HG02870 (cell line): Measurements from ENCODE around the gene SCAP.

Experiments
- ATAC-seq: cut with Tn5 transposase; IDR thresholded peaks from one replicate; pipeline ENCODE4 v1.9.1; 2021; ENCODE audit warnings: mild to moderate bottlenecking, moderate library complexity; ENCODE audit not compliant: unreplicated experiment

Gene SCAP

DNA sequence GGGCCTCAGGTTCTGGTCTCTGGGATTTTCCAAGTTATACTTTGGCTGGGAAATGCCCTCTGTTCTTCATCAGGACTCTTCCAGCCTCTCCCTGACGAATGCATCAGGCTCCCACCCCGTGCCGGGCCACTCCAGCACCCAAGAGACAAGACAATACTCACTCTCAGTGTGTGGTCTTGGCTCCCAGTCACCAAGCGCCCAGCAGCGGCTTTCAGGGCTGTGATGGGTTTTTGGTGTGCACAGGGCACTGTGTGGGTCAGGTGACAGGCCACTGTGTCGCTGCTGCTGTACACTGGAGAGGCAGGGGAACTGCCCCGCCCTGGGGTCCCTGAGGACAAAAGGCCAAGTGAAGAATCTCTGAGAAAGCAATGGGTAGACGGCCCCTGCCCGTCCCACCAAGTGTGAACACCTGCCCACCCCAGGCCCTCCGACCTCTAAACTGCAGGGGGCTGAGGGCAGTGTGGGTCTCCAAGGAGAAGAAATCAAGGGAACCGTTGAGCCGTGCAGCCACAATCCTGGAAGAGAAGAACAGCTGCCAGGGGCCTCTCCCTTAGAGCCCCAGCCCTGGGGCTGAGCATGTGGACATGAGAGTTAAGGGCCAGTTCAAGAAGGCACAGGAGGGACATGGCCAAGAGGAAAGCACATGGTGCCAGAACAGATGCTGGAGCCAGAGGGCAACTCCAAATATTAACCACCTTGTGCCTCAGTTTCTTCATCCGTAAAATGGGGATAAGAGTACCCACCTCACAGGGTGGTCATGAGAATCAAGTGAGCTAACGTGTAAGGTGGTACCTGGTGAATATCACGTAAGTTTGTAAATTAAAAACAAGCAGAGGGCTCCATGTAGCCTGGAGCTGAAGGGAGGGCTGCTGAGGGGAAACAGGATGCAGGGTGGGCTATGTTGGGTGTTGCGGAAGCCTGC is 60.8 kb downstream of the SCAP start:
- ATAC-seq = no peak

DNA sequence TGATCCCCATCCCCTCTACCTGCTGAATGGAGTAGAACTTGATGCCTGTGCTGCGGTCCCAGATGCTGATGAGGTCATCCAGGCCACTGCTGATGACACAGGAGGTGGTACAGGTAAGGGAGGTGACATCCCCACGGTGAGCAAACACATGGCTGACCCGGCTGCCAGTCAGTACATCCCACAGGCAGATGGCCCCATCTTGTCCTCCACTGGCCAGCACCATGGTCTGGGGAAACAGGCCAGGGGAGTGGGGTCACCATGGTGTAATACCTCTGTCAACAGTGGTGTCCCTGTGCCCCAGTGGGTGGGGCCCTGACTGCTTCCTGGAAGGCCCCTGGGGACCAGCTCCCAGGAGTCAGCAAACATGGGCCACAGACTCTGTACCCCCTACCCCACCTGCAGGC is 61.6 kb downstream of the SCAP start:
- ATAC-seq = no peak

DNA sequence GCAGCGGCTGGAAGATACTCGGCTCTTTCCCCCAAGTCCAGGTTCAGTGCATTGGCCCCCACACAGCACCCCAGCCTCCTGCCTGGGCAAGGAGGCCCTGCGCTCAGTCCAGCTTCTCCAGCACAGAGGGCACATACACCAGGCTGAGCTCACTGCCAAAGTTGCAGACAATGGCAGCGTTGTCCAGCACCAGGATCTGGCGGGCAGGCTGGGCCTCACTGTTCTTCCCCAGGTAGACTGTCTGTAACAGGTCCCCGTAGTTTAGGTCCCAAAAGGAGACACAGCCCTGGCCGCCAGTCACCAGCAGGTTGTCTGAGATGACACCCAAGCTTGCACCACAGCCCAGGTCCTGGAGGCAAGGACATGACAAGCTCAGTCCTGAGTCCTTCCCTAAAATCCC is 62.0 kb downstream of the SCAP start:
- no peak for ATAC-seq

DNA sequence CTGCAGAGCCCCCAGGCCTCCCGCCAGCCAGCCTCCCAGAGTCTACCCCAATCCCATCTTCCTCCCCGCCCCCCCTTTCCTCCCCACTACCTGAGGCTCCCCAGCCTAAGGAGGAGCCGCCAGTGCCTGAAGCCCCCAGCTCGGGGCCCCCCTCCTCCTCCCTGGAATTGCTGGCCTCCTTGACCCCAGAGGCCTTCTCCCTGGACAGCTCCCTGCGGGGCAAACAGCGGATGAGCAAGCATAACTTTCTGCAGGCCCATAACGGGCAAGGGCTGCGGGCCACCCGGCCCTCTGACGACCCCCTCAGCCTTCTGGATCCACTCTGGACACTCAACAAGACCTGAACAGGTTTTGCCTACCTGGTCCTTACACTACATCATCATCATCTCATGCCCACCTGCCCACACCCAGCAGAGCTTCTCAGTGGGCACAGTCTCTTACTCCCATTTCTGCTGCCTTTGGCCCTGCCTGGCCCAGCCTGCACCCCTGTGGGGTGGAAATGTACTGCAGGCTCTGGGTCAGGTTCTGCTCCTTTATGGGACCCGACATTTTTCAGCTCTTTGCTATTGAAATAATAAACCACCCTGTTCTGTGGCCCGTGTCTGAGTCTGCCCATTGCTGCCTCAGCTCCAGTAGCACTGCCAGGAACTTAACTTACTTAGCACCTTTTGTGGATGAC is 62.8 kb downstream of the SCAP start:
- no peak for ATAC-seq

DNA sequence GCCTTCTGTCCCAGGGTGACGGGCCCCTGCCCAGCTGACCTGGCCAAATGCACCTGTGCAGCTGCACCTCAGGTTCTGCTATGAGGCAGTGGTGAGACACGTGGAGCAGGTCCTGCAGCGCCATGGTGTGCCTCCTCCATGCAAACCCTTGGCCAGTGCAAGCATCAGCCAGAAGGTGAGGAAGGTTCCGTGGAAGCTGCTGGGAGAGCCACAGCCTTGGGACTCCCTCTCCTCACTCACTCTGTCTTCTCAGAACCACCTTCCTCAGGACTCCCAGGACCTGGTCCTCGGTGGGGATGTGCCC is 63.3 kb downstream of the SCAP start:
- ATAC-seq = no peak

DNA sequence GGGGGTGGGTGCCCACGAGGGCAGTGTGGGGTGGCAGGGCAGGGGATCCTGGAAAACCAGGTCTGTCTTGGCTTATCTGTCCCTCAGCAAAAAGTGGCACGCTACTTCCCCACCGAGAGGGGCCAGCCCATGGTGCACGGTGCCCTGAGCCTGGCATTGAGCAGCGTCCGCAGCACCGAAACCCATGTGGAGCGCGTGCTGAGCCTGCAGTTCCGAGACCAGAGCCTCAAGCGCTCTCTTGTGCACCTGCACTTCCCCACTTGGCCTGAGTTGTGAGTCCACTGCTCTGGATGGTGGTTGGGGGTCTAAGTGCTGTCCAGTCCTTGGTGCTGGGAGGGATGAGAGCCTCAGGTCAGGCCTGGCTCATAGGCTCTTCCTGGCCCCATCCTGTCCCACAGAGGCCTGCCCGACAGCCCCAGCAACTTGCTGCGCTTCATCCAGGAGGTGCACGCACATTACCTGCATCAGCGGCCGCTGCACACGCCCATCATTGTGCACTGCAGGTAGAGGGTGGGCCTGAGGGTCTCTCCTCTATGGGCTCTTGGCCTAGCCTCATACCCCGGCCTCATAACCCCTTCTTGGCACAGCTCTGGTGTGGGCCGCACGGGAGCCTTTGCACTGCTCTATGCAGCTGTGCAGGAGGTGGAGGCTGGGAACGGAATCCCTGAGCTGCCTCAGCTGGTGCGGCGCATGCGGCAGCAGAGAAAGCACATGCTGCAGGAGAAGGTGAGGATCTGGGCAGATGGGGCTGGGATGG is 63.9 kb downstream of the SCAP start:
- ATAC-seq = no peak

DNA sequence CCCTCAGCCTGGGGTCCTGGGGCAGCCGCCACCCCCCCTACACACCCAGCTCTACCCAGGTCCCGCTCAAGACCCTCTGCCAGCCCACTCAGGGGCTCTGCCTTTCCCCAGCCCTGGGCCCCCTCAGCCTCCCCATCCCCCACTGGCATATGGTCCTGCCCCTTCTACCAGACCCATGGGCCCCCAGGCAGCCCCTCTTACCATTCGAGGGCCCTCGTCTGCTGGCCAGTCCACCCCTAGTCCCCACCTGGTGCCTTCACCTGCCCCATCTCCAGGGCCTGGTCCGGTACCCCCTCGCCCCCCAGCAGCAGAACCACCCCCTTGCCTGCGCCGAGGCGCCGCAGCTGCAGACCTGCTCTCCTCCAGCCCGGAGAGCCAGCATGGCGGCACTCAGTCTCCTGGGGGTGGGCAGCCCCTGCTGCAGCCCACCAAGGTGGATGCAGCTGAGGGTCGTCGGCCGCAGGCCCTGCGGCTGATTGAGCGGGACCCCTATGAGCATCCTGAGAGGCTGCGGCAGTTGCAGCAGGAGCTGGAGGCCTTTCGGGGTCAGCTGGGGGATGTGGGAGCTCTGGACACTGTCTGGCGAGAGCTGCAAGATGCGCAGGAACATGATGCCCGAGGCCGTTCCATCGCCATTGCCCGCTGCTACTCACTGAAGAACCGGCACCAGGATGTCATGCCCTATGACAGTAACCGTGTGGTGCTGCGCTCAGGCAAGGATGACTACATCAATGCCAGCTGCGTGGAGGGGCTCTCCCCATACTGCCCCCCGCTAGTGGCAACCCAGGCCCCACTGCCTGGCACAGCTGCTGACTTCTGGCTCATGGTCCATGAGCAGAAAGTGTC is 64.7 kb downstream of the SCAP start:
- ATAC-seq = no peak

DNA sequence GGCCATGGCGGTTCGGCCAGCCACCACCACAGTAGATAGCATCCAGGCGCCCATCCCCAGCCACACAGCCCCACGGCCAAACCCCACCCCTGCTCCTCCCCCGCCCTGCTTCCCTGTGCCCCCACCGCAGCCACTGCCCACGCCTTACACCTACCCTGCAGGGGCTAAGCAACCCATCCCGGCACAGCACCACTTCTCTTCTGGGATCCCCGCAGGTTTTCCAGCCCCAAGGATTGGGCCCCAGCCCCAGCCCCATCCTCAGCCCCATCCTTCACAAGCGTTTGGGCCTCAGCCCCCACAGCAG is 65.4 kb downstream of the SCAP start:
- no peak for ATAC-seq

DNA sequence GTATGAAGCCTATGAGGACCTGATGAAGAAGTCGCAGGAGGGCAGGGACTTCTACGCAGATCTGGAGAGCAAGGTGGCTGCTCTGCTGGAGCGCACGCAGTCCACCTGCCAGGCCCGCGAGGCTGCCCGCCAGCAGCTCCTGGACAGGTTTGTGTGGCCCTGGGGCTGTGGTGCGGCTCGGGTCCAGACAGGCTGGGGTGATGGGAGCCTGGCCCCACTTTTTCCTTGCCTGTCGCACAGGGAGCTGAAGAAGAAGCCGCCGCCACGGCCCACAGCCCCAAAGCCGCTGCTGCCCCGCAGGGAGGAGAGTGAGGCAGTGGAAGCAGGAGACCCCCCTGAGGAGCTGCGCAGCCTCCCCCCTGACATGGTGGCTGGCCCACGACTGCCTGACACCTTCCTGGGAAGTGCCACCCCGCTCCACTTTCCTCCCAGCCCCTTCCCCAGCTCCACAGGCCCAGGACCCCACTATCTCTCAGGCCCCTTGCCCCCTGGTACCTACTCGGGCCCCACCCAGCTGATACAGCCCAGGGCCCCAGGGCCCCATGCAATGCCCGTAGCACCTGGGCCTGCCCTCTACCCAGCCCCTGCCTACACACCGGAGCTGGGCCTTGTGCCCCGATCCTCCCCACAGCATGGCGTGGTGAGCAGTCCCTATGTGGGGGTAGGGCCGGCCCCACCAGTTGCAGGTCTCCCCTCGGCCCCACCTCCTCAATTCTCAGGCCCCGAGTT is 65.9 kb downstream of the SCAP start:
- no peak for ATAC-seq

DNA sequence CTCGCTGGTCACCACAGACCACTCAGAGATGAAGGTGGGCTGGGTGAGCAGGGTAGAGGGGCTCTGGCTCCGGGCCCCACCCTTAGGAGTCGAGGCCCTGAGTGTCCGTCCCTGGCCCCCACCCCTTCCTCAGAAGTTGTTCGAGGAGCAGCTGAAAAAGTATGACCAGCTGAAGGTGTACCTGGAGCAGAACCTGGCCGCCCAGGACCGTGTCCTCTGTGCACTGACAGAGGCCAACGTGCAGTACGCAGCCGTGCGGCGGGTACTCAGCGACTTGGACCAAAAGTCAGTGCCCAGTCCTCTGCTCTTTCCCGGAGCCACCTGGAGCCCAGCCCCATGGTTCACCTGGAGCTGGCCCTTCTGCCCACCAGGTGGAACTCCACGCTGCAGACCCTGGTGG is 66.5 kb downstream of the SCAP start:
- ATAC-seq = no peak

DNA sequence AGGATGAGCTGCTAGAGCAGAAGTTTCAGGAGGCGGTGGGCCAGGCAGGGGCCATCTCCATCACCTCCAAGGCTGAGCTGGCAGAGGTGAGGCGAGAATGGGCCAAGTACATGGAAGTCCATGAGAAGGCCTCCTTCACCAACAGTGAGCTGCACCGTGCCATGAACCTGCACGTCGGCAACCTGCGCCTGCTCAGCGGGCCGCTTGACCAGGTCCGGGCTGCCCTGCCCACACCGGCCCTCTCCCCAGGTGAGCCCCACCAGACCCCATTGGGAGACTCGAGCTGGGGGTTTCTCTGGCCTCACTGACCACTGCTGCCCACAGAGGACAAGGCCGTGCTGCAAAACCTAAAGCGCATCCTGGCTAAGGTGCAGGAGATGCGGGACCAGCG is 66.9 kb downstream of the SCAP start:
- ATAC-seq = no peak

DNA sequence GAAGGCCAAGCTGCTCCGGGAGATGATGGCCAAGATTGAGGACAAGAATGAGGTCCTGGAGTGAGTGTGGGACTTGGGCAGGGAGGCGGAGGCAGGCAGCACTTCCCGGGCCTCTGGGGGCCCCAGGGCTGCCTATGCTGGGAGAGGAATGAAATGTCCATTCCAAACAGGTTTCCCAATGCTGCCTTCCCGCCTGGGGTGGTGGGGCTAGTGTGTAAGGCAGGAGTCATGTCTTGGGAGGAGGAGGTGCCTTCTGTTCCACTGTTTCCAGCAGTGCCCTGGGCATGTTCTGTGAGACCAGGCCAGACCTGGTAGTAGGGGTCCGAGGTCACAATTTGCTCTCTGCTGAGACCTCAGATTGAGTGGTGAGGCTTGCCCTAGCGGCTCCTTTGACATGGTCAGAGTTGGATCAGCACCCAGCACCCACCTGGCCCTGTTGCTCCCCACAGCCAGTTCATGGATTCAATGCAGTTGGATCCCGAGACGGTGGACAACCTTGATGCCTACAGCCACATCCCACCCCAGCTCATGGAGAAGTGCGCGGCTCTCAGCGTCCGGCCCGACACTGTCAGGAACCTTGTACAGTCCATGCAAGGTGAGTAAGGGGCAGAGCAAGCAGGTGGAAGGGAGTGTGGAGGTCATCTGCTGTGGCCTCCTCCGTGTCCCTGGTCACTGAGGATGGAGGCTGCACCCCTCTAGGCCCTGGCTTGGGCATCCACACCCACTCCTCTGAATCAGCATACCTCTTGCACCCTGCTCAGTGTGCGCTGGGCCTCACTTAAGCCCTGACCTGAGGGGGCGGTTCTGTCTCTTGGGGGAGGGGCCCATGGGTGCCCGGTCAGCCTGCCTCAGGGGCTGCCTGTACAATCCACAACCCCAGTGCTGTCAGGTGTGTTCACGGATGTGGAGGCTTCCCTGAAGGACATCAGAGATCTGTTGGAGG is 67.6 kb downstream of the SCAP start:
- no peak for ATAC-seq

DNA sequence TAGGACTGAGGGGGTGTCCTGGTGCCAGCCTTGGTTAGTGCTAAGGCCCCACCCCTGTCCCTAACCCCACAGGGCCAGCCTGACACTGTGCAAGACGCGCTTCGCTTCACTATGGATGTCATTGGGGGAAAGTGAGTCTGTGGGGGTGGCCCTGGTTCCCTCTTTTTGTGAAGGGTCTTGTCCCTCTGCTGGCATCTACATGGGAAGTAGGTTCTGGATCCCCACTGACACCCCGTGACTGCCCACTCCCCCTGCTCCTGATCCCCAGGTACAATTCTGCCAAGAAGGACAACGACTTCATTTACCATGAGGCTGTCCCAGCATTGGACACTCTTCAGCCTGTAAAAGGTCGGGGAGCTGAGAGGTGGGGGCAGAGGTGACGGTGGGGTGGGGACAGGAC is 68.5 kb downstream of the SCAP start:
- no peak for ATAC-seq

DNA sequence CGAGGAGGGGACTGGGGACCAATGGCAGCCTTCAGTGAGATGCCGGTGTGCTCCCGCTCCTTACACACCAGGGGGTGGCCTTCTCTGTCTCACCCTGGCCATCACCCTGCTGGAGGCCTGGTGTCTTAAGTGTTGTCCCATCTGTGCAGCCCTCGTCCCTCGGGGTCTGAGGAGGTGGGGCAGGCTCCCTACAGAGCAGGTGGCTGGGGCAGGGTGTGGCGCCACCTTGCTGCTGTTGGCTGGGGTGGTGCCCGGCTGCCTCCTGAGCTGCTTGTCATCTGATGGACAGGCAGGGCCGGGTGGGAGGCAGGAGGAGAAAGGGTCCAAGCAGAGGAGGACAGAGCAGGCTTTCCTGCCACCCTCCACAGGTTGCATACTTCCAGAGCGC is 69.0 kb downstream of the SCAP start:
- no peak for ATAC-seq

DNA sequence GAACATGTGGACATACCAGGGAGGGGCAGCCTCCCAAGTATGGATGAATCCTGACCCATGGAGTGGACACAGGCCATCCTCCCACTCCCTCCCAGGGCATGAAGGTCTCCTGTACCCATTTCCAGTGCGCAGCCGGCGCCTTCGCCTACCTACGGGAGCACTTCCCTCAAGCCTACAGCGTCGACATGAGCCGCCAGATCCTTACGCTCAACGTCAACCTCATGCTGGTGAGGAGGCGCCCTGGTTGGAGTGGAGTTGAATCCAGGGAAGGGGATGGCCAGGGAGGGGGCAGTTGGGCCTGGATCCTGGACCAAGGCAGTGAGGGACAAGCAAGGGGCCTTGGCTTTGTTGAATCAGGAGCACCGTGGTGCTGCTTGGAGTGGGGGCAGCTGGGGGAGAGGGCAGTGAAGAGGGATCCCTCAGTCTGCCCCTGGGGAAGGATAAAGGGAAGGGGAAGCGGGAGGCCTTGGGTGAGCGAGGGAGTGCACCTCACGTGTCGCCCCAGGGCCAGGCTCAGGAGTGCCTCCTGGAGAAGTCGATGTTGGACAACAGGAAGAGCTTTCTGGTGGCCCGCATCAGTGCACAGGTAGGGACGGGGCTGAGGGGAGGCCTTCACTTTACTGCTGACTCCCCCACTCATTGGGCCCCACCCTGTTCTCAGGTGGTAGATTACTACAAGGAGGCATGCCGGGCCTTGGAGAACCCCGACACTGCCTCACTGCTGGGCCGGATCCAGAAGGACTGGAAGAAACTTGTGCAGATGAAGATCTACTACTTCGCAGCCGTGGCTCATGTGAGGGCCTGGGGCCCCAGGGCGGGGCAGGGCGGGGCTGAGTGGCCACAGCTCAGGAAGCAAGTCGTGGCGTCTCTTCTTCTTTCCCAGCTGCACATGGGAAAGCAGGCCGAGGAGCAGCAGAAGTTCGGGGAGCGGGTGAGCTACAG is 69.7 kb downstream of the SCAP start:
- ATAC-seq = no peak

DNA sequence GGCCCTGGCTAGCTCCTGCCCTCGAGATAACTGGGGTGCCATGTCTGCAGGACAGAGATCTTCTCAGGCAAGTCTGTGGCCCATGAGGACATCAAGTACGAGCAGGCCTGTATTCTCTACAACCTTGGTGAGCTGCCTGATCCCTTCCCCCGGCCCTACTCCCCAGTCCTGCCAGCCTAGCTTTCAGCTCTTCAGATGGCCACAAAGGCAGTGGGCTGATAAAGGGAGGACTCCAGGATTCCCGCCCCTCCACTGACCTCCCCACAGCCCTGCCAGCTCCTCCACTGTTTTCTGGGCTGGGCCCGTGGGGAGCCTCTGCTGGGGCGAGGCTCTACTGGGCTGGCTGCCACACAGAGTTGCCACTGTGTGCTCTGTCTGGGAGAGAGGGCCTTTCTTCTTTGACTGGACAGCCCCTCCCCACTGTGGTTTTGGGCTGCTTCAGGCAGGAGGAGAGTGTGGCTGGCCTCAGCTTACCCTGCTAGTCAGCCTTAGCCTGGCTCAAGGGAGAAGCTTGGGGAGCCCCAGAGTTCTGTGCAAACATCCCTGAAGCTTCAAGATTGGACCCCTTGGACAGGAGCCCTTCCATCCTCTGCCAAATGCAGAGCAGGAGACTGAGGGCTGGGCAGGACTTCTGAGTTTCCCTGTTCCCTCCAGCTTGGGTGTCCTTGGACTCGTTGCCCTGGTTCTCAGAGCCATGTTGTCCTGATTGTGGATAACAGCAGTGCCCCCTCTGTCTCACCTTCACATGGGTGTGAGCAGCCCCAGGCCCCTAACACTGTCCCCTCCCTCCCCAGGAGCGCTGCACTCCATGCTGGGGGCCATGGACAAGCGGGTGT is 70.6 kb downstream of the SCAP start:
- no peak for ATAC-seq

DNA sequence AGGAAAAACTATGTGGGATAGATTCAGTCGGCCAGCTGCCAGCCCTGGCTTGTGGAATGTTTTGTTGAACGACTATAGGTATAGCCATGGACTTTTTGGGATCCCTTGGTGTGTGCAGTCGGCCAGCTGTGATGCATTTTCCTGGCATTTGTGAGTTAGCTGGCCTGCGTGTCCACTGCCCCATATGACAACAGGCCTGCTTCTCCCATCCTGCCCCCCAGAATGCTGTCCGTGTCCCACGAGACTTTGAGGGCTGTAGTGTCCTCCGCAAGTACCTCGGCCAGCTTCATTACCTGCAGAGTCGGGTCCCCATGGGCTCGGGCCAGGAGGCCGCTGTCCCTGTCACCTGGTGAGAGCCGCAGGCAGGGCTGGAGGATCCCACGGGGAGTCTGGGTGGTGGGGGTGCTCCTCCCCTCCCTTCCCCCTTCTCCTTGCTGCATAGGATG is 71.3 kb downstream of the SCAP start:
- no peak for ATAC-seq
